ENCODE data around the gene ACTN1.

DNA sequence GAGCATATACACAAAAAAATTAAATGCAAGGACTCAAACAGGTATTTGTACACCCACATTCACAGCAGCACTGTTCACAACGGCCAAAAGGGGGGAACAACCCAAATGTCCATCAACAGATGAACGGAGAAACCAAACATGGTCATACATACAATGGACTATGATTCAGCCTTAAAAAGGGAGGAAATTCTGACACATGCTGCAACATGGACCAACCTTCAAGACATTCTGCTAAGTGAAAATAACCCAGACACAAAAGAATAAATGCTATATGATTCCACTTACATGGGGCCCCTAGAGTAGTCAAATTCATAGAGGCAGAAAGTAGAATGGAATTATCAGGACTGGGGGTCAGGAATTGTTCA, 29.5 kb downstream of the ACTN1 start:
- no peak for TF ChIP-seq CTCF (IDR thresholded peaks at IDR 0.05)
- no peak for TF ChIP-seq EZH2 (IDR thresholded peaks at IDR 0.05)
- no peak for TF ChIP-seq EZH2phosphoT487 (IDR thresholded peaks at IDR 0.05)
